ENCODE measurements around the gene NMNAT2. TPM values are rescaled to one million over a fixed set of nuclear protein-coding genes. Genes with fewer than 3 reads are reported as not detected.

Gene NMNAT2
- total RNA-seq, 4 donors from 2014 or later = 0.93 to 2.2 (median 1.9) TPM

DNA sequence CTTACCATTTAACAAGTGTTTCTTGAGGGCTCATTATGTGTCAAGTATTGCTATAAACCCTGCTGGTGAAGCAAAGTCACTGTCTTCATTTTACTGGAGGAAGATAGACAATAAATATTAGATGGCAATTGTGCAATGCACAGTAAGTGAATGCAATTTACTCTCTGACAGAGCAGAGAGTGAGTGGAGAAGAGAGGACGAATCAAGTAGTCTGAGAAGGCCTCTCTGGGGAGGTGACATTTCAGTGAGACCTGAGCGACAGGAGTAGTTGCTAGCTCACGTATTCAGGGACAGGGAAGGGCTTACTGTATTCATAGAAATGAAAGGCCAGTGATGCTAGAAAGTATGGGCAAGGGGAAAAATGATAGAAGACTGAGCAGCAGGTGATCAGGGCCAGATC lies 1.2 kb upstream of the NMNAT2 start:
- 64 to 81% methylated on average over 3 of the region's 3 CpGs for WGBS, 2 donors (ENCODE audit: low coverage in 1 of 2)
- Histone ChIP-seq H3K27ac (no peak overlapping the region), H3K27me3 (peaks cover 66% of the 10 kb centered on the region), H3K36me3 (no peaks in the 10 kb centered on the region), H3K4me1 (peaks cover 0 to 24% (median 18%) of the 10 kb centered on the region in 3 donors), H3K4me3 (no peak overlapping the region), H3K9me3 (no peaks in the 10 kb centered on the region)
- TF ChIP-seq POLR2A (IDR thresholded peaks at IDR 0.05) (no peak), EP300 (IDR thresholded peaks at IDR 0.05) (no peak), POLR2AphosphoS5 (IDR thresholded peaks at IDR 0.05) (no peak)
- TF ChIP-seq, protein P1, sequence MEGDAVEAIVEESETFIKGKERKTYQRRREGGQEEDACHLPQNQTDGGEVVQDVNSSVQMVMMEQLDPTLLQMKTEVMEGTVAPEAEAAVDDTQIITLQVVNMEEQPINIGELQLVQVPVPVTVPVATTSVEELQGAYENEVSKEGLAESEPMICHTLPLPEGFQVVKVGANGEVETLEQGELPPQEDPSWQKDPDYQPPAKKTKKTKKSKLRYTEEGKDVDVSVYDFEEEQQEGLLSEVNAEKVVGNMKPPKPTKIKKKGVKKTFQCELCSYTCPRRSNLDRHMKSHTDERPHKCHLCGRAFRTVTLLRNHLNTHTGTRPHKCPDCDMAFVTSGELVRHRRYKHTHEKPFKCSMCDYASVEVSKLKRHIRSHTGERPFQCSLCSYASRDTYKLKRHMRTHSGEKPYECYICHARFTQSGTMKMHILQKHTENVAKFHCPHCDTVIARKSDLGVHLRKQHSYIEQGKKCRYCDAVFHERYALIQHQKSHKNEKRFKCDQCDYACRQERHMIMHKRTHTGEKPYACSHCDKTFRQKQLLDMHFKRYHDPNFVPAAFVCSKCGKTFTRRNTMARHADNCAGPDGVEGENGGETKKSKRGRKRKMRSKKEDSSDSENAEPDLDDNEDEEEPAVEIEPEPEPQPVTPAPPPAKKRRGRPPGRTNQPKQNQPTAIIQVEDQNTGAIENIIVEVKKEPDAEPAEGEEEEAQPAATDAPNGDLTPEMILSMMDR (IDR thresholded peaks at IDR 0.05) = no peak
- ATAC-seq = no peak

DNA sequence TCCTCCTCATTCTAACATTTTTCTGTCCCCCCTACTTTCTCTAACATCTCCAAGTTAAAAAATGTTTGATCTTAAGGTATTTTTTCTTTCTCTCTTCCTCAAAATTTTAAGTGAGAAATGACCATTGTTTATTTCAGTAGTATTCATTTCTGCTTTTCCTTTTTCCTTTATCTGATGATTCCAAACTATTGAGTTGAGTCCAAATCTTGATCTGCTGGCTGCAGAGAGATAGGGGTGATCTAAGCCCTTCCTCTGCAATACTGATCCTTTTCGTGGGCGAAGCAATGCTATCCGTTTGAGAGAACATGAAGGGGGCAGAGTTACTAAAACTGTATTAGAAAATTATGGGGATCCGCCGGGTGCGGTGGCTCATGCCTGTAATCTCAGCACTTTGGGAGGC lies 516 bp upstream of the NMNAT2 start:
- H3K4me3 ChIP-seq = no peak overlapping the region
- peaks cover 66% of the 10 kb centered on the region for H3K27me3 ChIP-seq
- H3K27ac ChIP-seq = no peak overlapping the region
- H3K36me3 ChIP-seq = no peaks in the 10 kb centered on the region
- no peak for ATAC-seq
- peaks cover 0 to 24% (median 18%) of the 10 kb centered on the region in 3 donors for H3K4me1 ChIP-seq
- WGBS, 2 donors (ENCODE audit: low coverage in 1 of 2) = 69% methylated on average over 3 of the region's 6 CpGs; no CpG with 5 or more reads in 1 of the 2 donors
- H3K9me3 ChIP-seq = no peaks in the 10 kb centered on the region
- TF ChIP-seq POLR2AphosphoS5 (IDR thresholded peaks at IDR 0.05) (no peak), EP300 (IDR thresholded peaks at IDR 0.05) (no peak), POLR2A (IDR thresholded peaks at IDR 0.05) (no peak)
- TF ChIP-seq, protein P1 (IDR thresholded peaks at IDR 0.05) = no peak

GRCh38 chr1:183416850-183417771 lies 1.1 kb downstream of the NMNAT2 start:
- Histone ChIP-seq H3K27me3 (peaks cover 60% of the 10 kb centered on the region), H3K4me1 (peaks cover 0 to 24% (median 18%) of the 10 kb centered on the region in 3 donors), H3K27ac (no peak overlapping the region), H3K36me3 (no peaks in the 10 kb centered on the region), H3K4me3 (peak overlapping the region in 1 of 2 donors; percentile 49), H3K9me3 (no peaks in the 10 kb centered on the region)
- peak; percentile 86 for ATAC-seq
- TF ChIP-seq EP300 (IDR thresholded peaks at IDR 0.05) (no peak), POLR2AphosphoS5 (IDR thresholded peaks at IDR 0.05) (no peak), POLR2A (IDR thresholded peaks at IDR 0.05) (no peak)
- TF ChIP-seq, protein P1 (IDR thresholded peaks at IDR 0.05) = no peak
- 2 to 4% methylated on average over 26 to 31 of the region's 69 CpGs for WGBS, 2 donors (ENCODE audit: low coverage in 1 of 2)

DNA sequence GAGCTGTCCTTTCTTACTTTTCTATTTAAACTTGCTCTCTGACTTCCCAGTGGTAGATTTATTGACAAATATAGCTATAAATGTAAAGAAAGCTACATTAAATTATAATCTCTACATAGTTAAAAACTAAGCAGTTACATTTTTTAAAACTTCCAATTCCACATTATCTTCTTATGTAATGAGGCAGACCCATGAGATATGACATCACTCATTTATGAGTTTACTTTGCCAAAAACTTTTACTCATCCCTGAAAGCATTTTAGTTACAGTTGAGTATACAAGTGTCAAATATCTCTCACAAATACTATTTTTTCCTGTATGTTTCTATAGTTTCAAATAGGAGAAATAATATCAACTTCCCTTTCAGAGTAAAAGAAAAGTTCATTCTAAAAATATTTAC lies 3.8 kb downstream of the NMNAT2 start:
- no peak overlapping the region for H3K4me3 ChIP-seq
- H3K4me1 ChIP-seq = peaks cover 0 to 24% (median 18%) of the 10 kb centered on the region in 3 donors
- peaks cover 45% of the 10 kb centered on the region for H3K27me3 ChIP-seq
- no peak for ATAC-seq
- H3K36me3 ChIP-seq = no peaks in the 10 kb centered on the region
- no peak for TF ChIP-seq POLR2AphosphoS5 (IDR thresholded peaks at IDR 0.05)
- no peak for TF ChIP-seq EP300 (IDR thresholded peaks at IDR 0.05)
- no peak for TF ChIP-seq POLR2A (IDR thresholded peaks at IDR 0.05)
- TF ChIP-seq, protein P1 (IDR thresholded peaks at IDR 0.05) = no peak
- H3K9me3 ChIP-seq = no peaks in the 10 kb centered on the region
- H3K27ac ChIP-seq = no peak overlapping the region

- ATAC-seq = no peak
- H3K27me3 ChIP-seq = peaks cover 12% of the 10 kb centered on the region
- no peaks in the 10 kb centered on the region for H3K36me3 ChIP-seq
- H3K4me1 ChIP-seq = no peaks in the 10 kb centered on the region
- TF ChIP-seq POLR2AphosphoS5 (IDR thresholded peaks at IDR 0.05) (no peak), POLR2A (IDR thresholded peaks at IDR 0.05) (no peak), EP300 (IDR thresholded peaks at IDR 0.05) (no peak)
- TF ChIP-seq, protein P1 (IDR thresholded peaks at IDR 0.05) = no peak
- no peak overlapping the region for H3K4me3 ChIP-seq
- H3K27ac ChIP-seq = no peak overlapping the region
- H3K9me3 ChIP-seq = no peaks in the 10 kb centered on the region
- WGBS, 2 donors (ENCODE audit: low coverage in 1 of 2) = 90 to 100% methylated on average over 2 of the region's 2 CpGs
These were observed 7.1 kb downstream of the NMNAT2 start for GRCh38 chr1:183411091-183411490.
